CD8-positive, alpha-beta memory T cell (primary cell): ENCODE results near the gene LRTM1. TPM values are rescaled to one million over a fixed set of nuclear protein-coding genes. Genes with fewer than 3 reads are reported as not detected.

Experiments used
- CTCF ChIA-PET: fragments of 350-600 bp; sonication (Branson Sonifier 250); formaldehyde crosslinking; loops from one replicate; lab custom pipeline; 2021; ENCODE audit warnings: antibody characterized with exemption; lab: Charles Lee
- POLR2A ChIA-PET: fragments of 350-600 bp; sonication (Branson Sonifier 250); formaldehyde crosslinking; loops from one replicate; lab custom pipeline; 2021; ENCODE audit warnings: antibody characterized with exemption; lab: Charles Lee
- DNase-seq, 5 donors: peaks; one replicate each; pipeline versions ENCODE4 v3.0.0 to v3.0.0-alpha.2; 2020 to 2022; ENCODE audit warnings: mixed read lengths in 1 of 5
- H3K27ac ChIP-seq: one replicate; pipeline ENCODE4 v1.7.0; 2013; ENCODE audit warnings: low read depth, mild to moderate bottlenecking, low read length, moderate library complexity
- H3K27me3 ChIP-seq: 2 replicates; pipeline ENCODE4 v1.7.0; 2013; ENCODE audit warnings: low read length, mild to moderate bottlenecking; ENCODE audit not compliant: insufficient read depth, poor library complexity, severe bottlenecking
- H3K36me3 ChIP-seq: 2 replicates; pipeline ENCODE4 v1.7.0; 2013; ENCODE audit warnings: mild to moderate bottlenecking, low read length, moderate library complexity; ENCODE audit not compliant: insufficient read depth
- H3K4me1 ChIP-seq: 2 replicates; pipeline ENCODE4 v1.7.0; 2013; ENCODE audit warnings: mild to moderate bottlenecking, low read length, moderate library complexity; ENCODE audit not compliant: insufficient read depth
- H3K4me3 ChIP-seq: 2 replicates; pipeline ENCODE4 v1.7.0; 2013; ENCODE audit warnings: mild to moderate bottlenecking, low read length
- H3K9me3 ChIP-seq: 2 replicates; pipeline ENCODE4 v1.7.0; 2013; ENCODE audit warnings: mild to moderate bottlenecking, low read length
- H3K27ac Mint-ChIP-seq, 8 donors: one replicate each; pipeline ENCODE4 v1.8.0; 2020 to 2021; ENCODE audit warnings: mixed read lengths in 8 of 8, mild to moderate bottlenecking in 6 of 8, inconsistent platforms in 3 of 8, moderate library complexity in 3 of 8
- H3K27me3 Mint-ChIP-seq, 2 donors: one replicate each; pipeline ENCODE4 v1.8.0; 2020 to 2021; ENCODE audit warnings: mixed read lengths in 2 of 2, mild to moderate bottlenecking in 1 of 2, moderate library complexity in 1 of 2
- H3K36me3 Mint-ChIP-seq, 3 donors: one replicate each; pipeline ENCODE4 v1.8.0; 2020 to 2021; ENCODE audit warnings: mixed read lengths in 3 of 3, inconsistent platforms in 1 of 3, mild to moderate bottlenecking in 1 of 3
- H3K4me1 Mint-ChIP-seq, 3 donors: one replicate each; pipeline ENCODE4 v1.8.0; 2020 to 2021; ENCODE audit warnings: mixed read lengths in 3 of 3, inconsistent platforms in 1 of 3, mild to moderate bottlenecking in 1 of 3
- H3K4me3 Mint-ChIP-seq, 7 donors: one replicate each; pipeline ENCODE4 v1.8.0; 2020 to 2021; ENCODE audit warnings: mixed read lengths in 7 of 7, mild to moderate bottlenecking in 6 of 7, moderate library complexity in 4 of 7, inconsistent platforms in 2 of 7
- H3K9me3 Mint-ChIP-seq, 5 donors: one replicate each; pipeline ENCODE4 v1.8.0; 2020 to 2022; ENCODE audit warnings: mixed read lengths in 5 of 5, mild to moderate bottlenecking in 3 of 5, moderate library complexity in 2 of 5, inconsistent platforms in 1 of 5
- polyA plus RNA-seq: library from polyadenylated mRNA; unstranded; fragments of 300-500 nt; fragmentation: Illumina TruSeq; gene quantifications from one replicate; pipeline ENCODE4 v1.2.3, GENCODE V29; 2021
- total RNA-seq, 2 experiments: library from RNA; stranded (reverse); gene quantifications; one replicate each; pipeline ENCODE4 v1.2.3, GENCODE V29; 2021

The LRTM1 gene
- total and polyA plus RNA-seq, 3 experiments from 2014 or later = not detected

DNA sequence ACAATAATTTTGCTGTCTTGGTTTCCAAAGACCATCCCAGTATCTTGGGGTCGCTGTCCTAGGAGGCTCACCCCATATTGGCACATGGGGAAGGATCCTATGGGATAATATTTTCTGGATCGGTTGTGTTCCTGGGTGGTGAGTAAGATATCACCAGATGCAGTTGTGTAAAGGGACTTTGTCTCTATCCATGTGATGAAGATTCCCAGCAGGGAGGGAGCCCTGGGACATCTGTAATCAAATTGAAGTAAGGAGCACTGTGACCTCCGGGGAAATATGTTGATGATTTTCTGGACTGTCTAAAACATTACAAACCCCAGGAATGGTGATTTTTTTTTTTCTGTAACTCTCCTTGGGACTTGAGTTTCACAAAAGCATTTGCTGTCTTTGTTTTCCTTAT is 36.2 kb upstream of the LRTM1 start:
- CTCF ChIA-PET = no interaction called here
- Histone ChIP-seq H3K9me3 (no peaks in the 10 kb centered on the region), H3K4me1 (no peaks in the 10 kb centered on the region), H3K36me3 (no peaks in the 10 kb centered on the region), H3K4me3 (no peak overlapping the region), H3K27me3 (no peaks in the 10 kb centered on the region), H3K27ac (no peak overlapping the region)
- POLR2A ChIA-PET = no interaction called here
- Mint-ChIP-seq H3K4me1 (no peaks in the 10 kb centered on the region), H3K9me3 (peaks cover 0 to 7% (median 3%) of the 10 kb centered on the region in 5 donors), H3K4me3 (no peak overlapping the region), H3K36me3 (no peaks in the 10 kb centered on the region), H3K27ac (no peak overlapping the region), H3K27me3 (no peaks in the 10 kb centered on the region)
- no peak for DNase-seq

DNA sequence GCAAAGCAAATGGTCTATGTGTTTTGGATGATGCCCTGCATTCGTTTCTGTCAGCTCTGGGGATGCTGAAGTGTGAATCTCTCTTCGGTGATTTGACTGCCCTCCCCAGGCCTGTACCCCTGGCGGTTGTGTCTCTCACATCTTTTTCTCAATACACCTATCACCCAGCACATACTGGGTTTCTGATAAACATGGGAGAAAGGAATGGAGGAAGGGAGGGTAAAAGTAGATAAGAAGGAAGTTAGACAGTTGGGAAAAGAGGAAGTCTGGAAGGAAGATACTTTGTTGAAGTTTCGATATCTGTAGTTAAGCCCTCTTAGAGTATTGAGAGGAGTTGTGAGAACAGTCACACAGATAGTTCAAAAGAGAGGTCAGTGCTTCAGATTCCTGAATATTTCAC is 35.8 kb upstream of the LRTM1 start:
- Mint-ChIP-seq H3K27ac (no peak overlapping the region), H3K27me3 (no peaks in the 10 kb centered on the region), H3K4me1 (no peaks in the 10 kb centered on the region), H3K36me3 (no peaks in the 10 kb centered on the region), H3K4me3 (no peak overlapping the region), H3K9me3 (peaks cover 0 to 5% (median under 1%) of the 10 kb centered on the region in 5 donors)
- ChIA-PET POLR2A (no interaction called here), CTCF (no interaction called here)
- Histone ChIP-seq H3K9me3 (no peaks in the 10 kb centered on the region), H3K27ac (no peak overlapping the region), H3K27me3 (no peaks in the 10 kb centered on the region), H3K4me1 (no peaks in the 10 kb centered on the region), H3K36me3 (no peaks in the 10 kb centered on the region), H3K4me3 (no peak overlapping the region)
- no peak for DNase-seq

DNA sequence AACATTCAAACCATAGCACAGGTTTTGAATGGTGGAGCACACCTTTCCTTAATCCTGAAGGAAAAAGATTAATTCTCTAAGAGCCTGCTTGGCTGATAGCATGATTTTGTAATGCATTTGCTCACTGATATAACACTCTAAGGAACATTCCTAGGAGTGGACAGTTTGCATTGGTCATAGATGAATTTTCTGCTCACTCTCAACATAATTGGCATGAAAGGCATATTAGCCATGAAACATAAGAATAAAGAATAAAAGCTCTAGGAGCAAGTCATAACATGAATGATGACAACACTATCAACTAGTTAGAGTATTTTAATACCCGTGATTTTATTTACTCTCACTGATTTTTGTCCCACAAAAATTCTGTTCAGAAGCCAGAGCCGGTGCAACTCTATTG is 34.3 kb upstream of the LRTM1 start:
- DNase-seq = no peak
- H3K9me3 Mint-ChIP-seq = peaks cover 0 to 4% (median 0%) of the 10 kb centered on the region in 5 donors
- no peaks in the 10 kb centered on the region for H3K9me3 ChIP-seq
- H3K27me3 Mint-ChIP-seq = no peaks in the 10 kb centered on the region
- H3K27ac Mint-ChIP-seq = no peak overlapping the region
- no peaks in the 10 kb centered on the region for H3K36me3 ChIP-seq
- no peaks in the 10 kb centered on the region for H3K4me1 ChIP-seq
- no peaks in the 10 kb centered on the region for H3K27me3 ChIP-seq
- H3K4me3 Mint-ChIP-seq = no peak overlapping the region
- ChIA-PET POLR2A (no interaction called here), CTCF (no interaction called here)
- no peak overlapping the region for H3K27ac ChIP-seq
- H3K36me3 Mint-ChIP-seq = no peaks in the 10 kb centered on the region
- no peak overlapping the region for H3K4me3 ChIP-seq
- H3K4me1 Mint-ChIP-seq = no peaks in the 10 kb centered on the region

DNA sequence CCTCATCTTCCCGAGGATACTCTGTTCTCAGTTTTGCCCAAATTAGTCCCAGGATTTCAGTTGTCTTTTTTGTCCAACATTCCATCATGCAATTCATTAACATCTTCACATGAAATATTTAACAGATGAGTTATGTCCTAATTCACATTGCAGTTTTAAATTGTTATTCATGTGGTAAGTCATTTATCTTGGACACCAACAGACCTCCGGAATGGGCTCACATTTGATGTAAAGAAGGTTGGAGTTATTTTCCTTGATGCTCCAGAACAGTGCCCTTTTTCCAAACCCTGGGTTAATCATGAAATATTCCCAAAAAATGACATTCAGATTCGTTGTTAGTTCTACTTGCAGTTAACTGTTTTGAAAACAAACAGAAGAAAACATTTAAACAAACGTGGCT is 32.8 kb upstream of the LRTM1 start:
- H3K9me3 ChIP-seq = no peaks in the 10 kb centered on the region
- Mint-ChIP-seq H3K27me3 (no peaks in the 10 kb centered on the region), H3K36me3 (no peaks in the 10 kb centered on the region), H3K4me1 (no peaks in the 10 kb centered on the region), H3K27ac (no peak overlapping the region), H3K9me3 (peaks cover 0 to 4% (median 2%) of the 10 kb centered on the region in 5 donors), H3K4me3 (no peak overlapping the region)
- H3K27ac ChIP-seq = no peak overlapping the region
- no peak overlapping the region for H3K4me3 ChIP-seq
- DNase-seq = no peak
- H3K36me3 ChIP-seq = no peaks in the 10 kb centered on the region
- POLR2A ChIA-PET = no interaction called here
- no peaks in the 10 kb centered on the region for H3K4me1 ChIP-seq
- H3K27me3 ChIP-seq = no peaks in the 10 kb centered on the region
- CTCF ChIA-PET = no interaction called here

- H3K4me3 Mint-ChIP-seq = no peak overlapping the region
- H3K4me1 ChIP-seq = no peaks in the 10 kb centered on the region
- no peaks in the 10 kb centered on the region for H3K9me3 ChIP-seq
- no peaks in the 10 kb centered on the region for H3K4me1 Mint-ChIP-seq
- no peaks in the 10 kb centered on the region for H3K36me3 ChIP-seq
- H3K4me3 ChIP-seq = no peak overlapping the region
- no peak for DNase-seq
- ChIA-PET CTCF (no interaction called here), POLR2A (no interaction called here)
- no peak overlapping the region for H3K27ac ChIP-seq
- H3K36me3 Mint-ChIP-seq = no peaks in the 10 kb centered on the region
- H3K27me3 ChIP-seq = no peaks in the 10 kb centered on the region
- H3K27me3 Mint-ChIP-seq = no peaks in the 10 kb centered on the region
- peaks cover 0 to 4% (median 0%) of the 10 kb centered on the region in 5 donors for H3K9me3 Mint-ChIP-seq
- no peak overlapping the region for H3K27ac Mint-ChIP-seq
These were observed 32.2 kb upstream of the LRTM1 start for GRCh38 chr3:54960082-54960481.

- POLR2A ChIA-PET = no interaction called here
These were observed 29.9 kb upstream of the LRTM1 start for GRCh38 chr3:54957711-54958110.

GRCh38 chr3:54955941-54956340 is 28.1 kb upstream of the LRTM1 start:
- no peaks in the 10 kb centered on the region for H3K27me3 Mint-ChIP-seq
- H3K36me3 ChIP-seq = no peaks in the 10 kb centered on the region
- no peaks in the 10 kb centered on the region for H3K4me1 Mint-ChIP-seq
- no peaks in the 10 kb centered on the region for H3K36me3 Mint-ChIP-seq
- DNase-seq = no peak
- H3K27ac Mint-ChIP-seq = no peak overlapping the region
- no peaks in the 10 kb centered on the region for H3K4me1 ChIP-seq
- ChIA-PET POLR2A (no interaction called here), CTCF (interaction anchor here (1.5 kb wide), 1 partner anchor 12 kb away, joined by 3 read pairs; no protein-coding TSS in a partner anchor)
- H3K9me3 ChIP-seq = no peaks in the 10 kb centered on the region
- no peak overlapping the region for H3K4me3 ChIP-seq
- no peak overlapping the region for H3K27ac ChIP-seq
- no peaks in the 10 kb centered on the region for H3K27me3 ChIP-seq
- peaks cover 0 to 4% (median 0%) of the 10 kb centered on the region in 5 donors for H3K9me3 Mint-ChIP-seq
- no peak overlapping the region for H3K4me3 Mint-ChIP-seq

More at GRCh38 chr3:54957711-54958110, 29.9 kb upstream of the LRTM1 start:
- CTCF ChIA-PET = no interaction called here
- Mint-ChIP-seq H3K27me3 (no peaks in the 10 kb centered on the region), H3K36me3 (no peaks in the 10 kb centered on the region), H3K4me3 (no peak overlapping the region), H3K27ac (no peak overlapping the region), H3K9me3 (peaks cover 0 to 4% (median 0%) of the 10 kb centered on the region in 5 donors), H3K4me1 (no peaks in the 10 kb centered on the region)
- Histone ChIP-seq H3K27ac (no peak overlapping the region), H3K9me3 (no peaks in the 10 kb centered on the region), H3K4me1 (no peaks in the 10 kb centered on the region), H3K36me3 (no peaks in the 10 kb centered on the region), H3K4me3 (no peak overlapping the region), H3K27me3 (no peaks in the 10 kb centered on the region)
- DNase-seq = no peak

- no peaks in the 10 kb centered on the region for H3K36me3 ChIP-seq
- no peak overlapping the region for H3K4me3 Mint-ChIP-seq
- peaks cover 0 to 2% (median 0%) of the 10 kb centered on the region in 3 donors for H3K36me3 Mint-ChIP-seq
- H3K4me3 ChIP-seq = no peak overlapping the region
- H3K27ac Mint-ChIP-seq = no peak overlapping the region
- H3K9me3 Mint-ChIP-seq = peaks cover 0 to 4% (median 0%) of the 10 kb centered on the region in 5 donors
- H3K27me3 ChIP-seq = no peaks in the 10 kb centered on the region
- ChIA-PET CTCF (interaction anchor here (1.5 kb wide), 1 partner anchor 12 kb away, joined by 3 read pairs; no protein-coding TSS in a partner anchor), POLR2A (no interaction called here)
- H3K4me1 Mint-ChIP-seq = no peaks in the 10 kb centered on the region
- H3K27me3 Mint-ChIP-seq = no peaks in the 10 kb centered on the region
- no peaks in the 10 kb centered on the region for H3K9me3 ChIP-seq
- no peak overlapping the region for H3K27ac ChIP-seq
- no peak for DNase-seq
- H3K4me1 ChIP-seq = no peaks in the 10 kb centered on the region
These were observed 27.6 kb upstream of the LRTM1 start for GRCh38 chr3:54955496-54955895.
